SU-DHL-6 (cell line): ENCODE data around the gene SUN3.

ENCODE experiments used
- H2AFZ ChIP-seq: fragments of 200-600 bp; sonication (generic); 2 replicates; pipeline ENCODE4 v1.6.1; 2014; ENCODE audit warnings: low read depth, mild to moderate bottlenecking, moderate library complexity, mixed read lengths, antibody characterized with exemption, low read length; ENCODE audit not compliant: severe bottlenecking
- H3F3A ChIP-seq: fragments of 200-600 bp; shearing (Covaris generic); 2 replicates; pipeline ENCODE4 v1.6.0; 2016; ENCODE audit warnings: antibody characterized with exemption, mild to moderate bottlenecking; ENCODE audit not compliant: insufficient read depth
- H3K27ac ChIP-seq: fragments of 200-600 bp; sonication (generic); 2 replicates; pipeline ENCODE4 v1.5.1; 2016; ENCODE audit warnings: low read depth, mild to moderate bottlenecking, low read length, moderate library complexity, mixed read lengths
- H3K27me3 ChIP-seq: fragments of 200-600 bp; sonication (generic), shearing (Covaris generic); 2 replicates; pipeline ENCODE4 v1.6.0; 2014; ENCODE audit warnings: mild to moderate bottlenecking, low read length
- H3K36me3 ChIP-seq: fragments of 200-600 bp; sonication (generic); 2 replicates; pipeline ENCODE4 v1.6.1; 2014; ENCODE audit warnings: mild to moderate bottlenecking, low read length, mixed read lengths
- H3K4me2 ChIP-seq: fragments of 300-600, 200-600 bp; shearing (Covaris generic), sonication (generic); 2 replicates; pipeline ENCODE4 v1.6.0; 2014; ENCODE audit warnings: low read length, low read depth, mild to moderate bottlenecking; ENCODE audit not compliant: poor library complexity, severe bottlenecking
- H3K4me3 ChIP-seq: fragments of 200-600 bp; sonication (generic); 2 replicates; pipeline ENCODE4 v1.5.1; 2014; ENCODE audit warnings: antibody characterized with exemption, low read length, mild to moderate bottlenecking, mixed read lengths; ENCODE audit not compliant: insufficient read depth, poor library complexity, severe bottlenecking
- H3K79me2 ChIP-seq: fragments of 200-600 bp; sonication (generic); 2 replicates; pipeline ENCODE4 v1.6.1; 2014; ENCODE audit warnings: mild to moderate bottlenecking, low read length, moderate library complexity; ENCODE audit not compliant: insufficient read depth
- H3K9ac ChIP-seq: fragments of 200-600 bp; sonication (generic); 2 replicates; pipeline ENCODE4 v1.7.0; 2014; ENCODE audit warnings: mild to moderate bottlenecking, low read length
- H3K9me2 ChIP-seq: fragments of 200-600 bp; sonication (generic); replicated peaks from 2 replicates; pipeline ENCODE4 v1.6.1; 2014; ENCODE audit warnings: low read length; ENCODE audit not compliant: insufficient read depth
- H3K9me3 ChIP-seq: fragments of 200-600 bp; sonication (generic); 2 replicates; pipeline ENCODE4 v1.6.1; 2014; ENCODE audit warnings: low read length, mixed read lengths; ENCODE audit not compliant: insufficient read depth
- H4K20me1 ChIP-seq: fragments of 200-600 bp; sonication (generic); 2 replicates; pipeline ENCODE4 v1.6.1; 2014; ENCODE audit warnings: low read depth, mild to moderate bottlenecking, antibody characterized with exemption, low read length, moderate library complexity, mixed read lengths
- EZH2phosphoT487 ChIP-seq: fragments of 200-600 bp; sonication (generic), shearing (Covaris generic); conservative IDR thresholded peaks from 2 replicates; pipeline ENCODE4 v1.6.1; 2018; ENCODE audit warnings: mild to moderate bottlenecking, antibody characterized with exemption, low read length, moderate library complexity, mixed read lengths
- TF ChIP-seq, protein P1 (sequence below): fragments of 200-600 bp; sonication (generic); IDR thresholded peaks from one replicate; pipeline ENCODE4 v1.5.1; 2017; ENCODE audit warnings: antibody characterized with exemption, mild to moderate bottlenecking, low read length, moderate library complexity; ENCODE audit not compliant: insufficient read depth, poor library complexity, severe bottlenecking

Gene SUN3

DNA sequence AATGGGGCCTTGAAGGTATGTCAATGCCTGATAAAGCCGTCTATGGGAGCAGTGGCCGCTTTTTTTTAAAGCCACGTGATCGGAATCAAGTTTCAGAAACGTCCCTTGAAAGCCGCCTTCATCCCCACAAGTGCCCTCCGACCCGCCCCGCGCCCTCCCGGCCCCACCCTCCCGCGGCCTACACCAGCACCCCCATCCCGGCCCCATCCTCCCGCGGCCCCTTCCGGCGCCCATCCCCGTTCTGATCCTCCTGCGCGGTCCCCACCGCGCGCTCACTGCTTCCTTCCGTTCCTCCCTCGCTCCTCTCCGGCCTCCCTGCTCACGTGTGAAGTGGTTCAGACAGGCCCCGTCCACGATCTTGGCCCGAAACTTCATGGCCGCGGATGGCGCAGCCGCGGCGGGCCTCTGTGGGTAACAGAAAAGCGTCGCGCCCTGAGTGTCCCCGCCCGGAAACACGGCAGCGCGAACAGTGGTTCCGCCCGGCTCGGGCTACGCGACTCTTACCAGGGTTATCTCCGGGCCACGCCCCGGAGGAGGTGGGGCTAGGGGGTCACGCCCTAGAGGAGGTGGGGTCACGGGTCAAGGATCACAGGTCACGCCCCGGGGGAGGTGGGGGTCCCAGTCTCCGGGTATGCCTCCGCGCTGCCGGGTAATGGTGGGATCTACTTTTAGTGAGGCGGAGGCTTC is 49.6 kb downstream of the SUN3 start, which contains the start of gene HUS1:
Gene HUS1 (minus strand): TSS at position 471 of the 687 bp plus-strand sequence. CDS start 96 bp downstream, at position 375.
- Histone ChIP-seq H3K79me2 (peaks cover 20% of the 10 kb centered on the region), H3K9ac (peak within 1 kb of the TSS; percentile 72), H4K20me1 (no peaks in the 10 kb centered on the region), H3K36me3 (peaks cover 35% of the 10 kb centered on the region), H3K4me2 (peak within 1 kb of the TSS; percentile 85), H3K27me3 (no peaks in the 10 kb centered on the region), H3K4me3 (peak within 1 kb of the TSS; percentile 77), H3K9me2 (no peaks in the 10 kb centered on the region), H3K27ac (peak within 1 kb of the TSS; percentile 90), H3F3A (peaks cover 23% of the 10 kb centered on the region), H3K9me3 (no peaks in the 10 kb centered on the region), H2AFZ (peak within 1 kb of the TSS; percentile 92)
- TF ChIP-seq EZH2phosphoT487, result no peak
- TF ChIP-seq, protein P1, sequence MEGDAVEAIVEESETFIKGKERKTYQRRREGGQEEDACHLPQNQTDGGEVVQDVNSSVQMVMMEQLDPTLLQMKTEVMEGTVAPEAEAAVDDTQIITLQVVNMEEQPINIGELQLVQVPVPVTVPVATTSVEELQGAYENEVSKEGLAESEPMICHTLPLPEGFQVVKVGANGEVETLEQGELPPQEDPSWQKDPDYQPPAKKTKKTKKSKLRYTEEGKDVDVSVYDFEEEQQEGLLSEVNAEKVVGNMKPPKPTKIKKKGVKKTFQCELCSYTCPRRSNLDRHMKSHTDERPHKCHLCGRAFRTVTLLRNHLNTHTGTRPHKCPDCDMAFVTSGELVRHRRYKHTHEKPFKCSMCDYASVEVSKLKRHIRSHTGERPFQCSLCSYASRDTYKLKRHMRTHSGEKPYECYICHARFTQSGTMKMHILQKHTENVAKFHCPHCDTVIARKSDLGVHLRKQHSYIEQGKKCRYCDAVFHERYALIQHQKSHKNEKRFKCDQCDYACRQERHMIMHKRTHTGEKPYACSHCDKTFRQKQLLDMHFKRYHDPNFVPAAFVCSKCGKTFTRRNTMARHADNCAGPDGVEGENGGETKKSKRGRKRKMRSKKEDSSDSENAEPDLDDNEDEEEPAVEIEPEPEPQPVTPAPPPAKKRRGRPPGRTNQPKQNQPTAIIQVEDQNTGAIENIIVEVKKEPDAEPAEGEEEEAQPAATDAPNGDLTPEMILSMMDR, result no peak

GRCh38 chr7:47978790-47979144 is 50.1 kb downstream of the SUN3 start:
- Histone ChIP-seq H3K4me3 (peak overlapping the region; percentile 77), H3K9ac (peak overlapping the region; percentile 72), H3K27ac (peak overlapping the region; percentile 90), H3K36me3 (peaks cover 40% of the 10 kb centered on the region), H2AFZ (no peak overlapping the region), H3K9me3 (no peaks in the 10 kb centered on the region), H3K27me3 (no peaks in the 10 kb centered on the region), H3F3A (peaks cover 23% of the 10 kb centered on the region), H3K79me2 (peaks cover 20% of the 10 kb centered on the region), H3K4me2 (peak overlapping the region; percentile 85), H3K9me2 (no peaks in the 10 kb centered on the region), H4K20me1 (no peaks in the 10 kb centered on the region)
- TF ChIP-seq, protein P1, result no peak
- TF ChIP-seq EZH2phosphoT487, result no peak

GRCh38 chr7:47973739-47974138 is 55.2 kb downstream of the SUN3 start:
- H3K27me3 ChIP-seq, result no peaks in the 10 kb centered on the region
- H4K20me1 ChIP-seq, result no peaks in the 10 kb centered on the region
- no peak overlapping the region for H3K4me3 ChIP-seq
- no peak overlapping the region for H3K27ac ChIP-seq
- H3K9me2 ChIP-seq, result no peaks in the 10 kb centered on the region
- H3K9ac ChIP-seq, result no peak overlapping the region
- peaks cover 60% of the 10 kb centered on the region for H3K36me3 ChIP-seq
- H3K79me2 ChIP-seq, result peaks cover 18% of the 10 kb centered on the region
- no peak overlapping the region for H3K4me2 ChIP-seq
- H2AFZ ChIP-seq, result no peak overlapping the region
- no peaks in the 10 kb centered on the region for H3K9me3 ChIP-seq
- H3F3A ChIP-seq, result peaks cover 16% of the 10 kb centered on the region
- TF ChIP-seq, protein P1, result no peak
- no peak for TF ChIP-seq EZH2phosphoT487
